HCT116 (cell line): Measurements from ENCODE around the gene MOCS1. TPM values are rescaled to one million over a fixed set of nuclear protein-coding genes. Genes with fewer than 3 reads are reported as not detected.

Source experiments
- ATAC-seq: fragments of 200-7000 bp; cut with Tn5 transposase; 2 replicates; pipeline ENCODE4 v1.9.1; 2020; ENCODE audit warnings: mild to moderate bottlenecking, moderate library complexity
- BruUV-seq: library from RNA; stranded (reverse); fragments of 400-500 nt; replicated peaks from 2 replicates; lab custom pipeline; 2021; lab: Mats Ljungman, UMichigan
- CTCF ChIA-PET: fragments of 300-600 bp; sonication (Branson Sonifier 250); formaldehyde crosslinking; loops from one replicate; lab custom pipeline; 2021; ENCODE audit warnings: antibody characterized with exemption; lab: Charles Lee
- POLR2A ChIA-PET: fragments of 300-600, 350-600 bp; sonication (Branson Sonifier 250); formaldehyde crosslinking; loops from one replicate; lab custom pipeline; 2021; ENCODE audit warnings: antibody characterized with exemption; lab: Charles Lee
- RAD21 ChIA-PET, 2 experiments: fragments of 300-600 bp; sonication (Branson Sonifier 250); formaldehyde crosslinking; loops; one replicate each; lab custom pipeline; 2023; ENCODE audit warnings: low total read pairs in 2 of 2; ENCODE audit not compliant: uncharacterized antibody in 2 of 2, unreplicated experiment in 2 of 2, low non-redundant PET in 1 of 2; lab: Charles Lee
- DNase-seq: peaks from one replicate; pipeline ENCODE4 v3.0.0-alpha.2; 2010; ENCODE audit warnings: low read depth, low spot score
- H2AFZ ChIP-seq: fragments of 200-600 bp; shearing (Covaris generic), sonication (generic); 2 replicates; pipeline ENCODE4 v1.6.1; 2017; ENCODE audit warnings: low read depth, mixed run types, mixed read lengths, antibody characterized with exemption, low read length; ENCODE audit not compliant: poor library complexity, severe bottlenecking
- H3K27ac ChIP-seq: 2 replicates; pipeline ENCODE4 v1.5.1; 2012; ENCODE audit warnings: low read depth, low read length
- H3K27me3 ChIP-seq: fragments of 200-600 bp; sonication (generic); 2 replicates; pipeline ENCODE4 v1.6.1; 2016; ENCODE audit warnings: mixed run types, low read length, mixed read lengths; ENCODE audit not compliant: insufficient read depth
- H3K36me3 ChIP-seq, 2 experiments: fragments of 200-500 bp in 1 of 2; fragments of 200-600 bp in 1 of 2; sonication (Bioruptor generic) in 1 of 2; sonication (generic) in 1 of 2; 2 replicates each; pipeline versions ENCODE4 v1.5.1 to v1.6.1; 2014 to 2016; ENCODE audit warnings: low read length in 2 of 2, inconsistent platforms in 1 of 2, mixed read lengths in 1 of 2, mixed run types in 1 of 2; ENCODE audit not compliant: insufficient read depth in 2 of 2, control insufficient read depth in 1 of 2
- H3K4me1 ChIP-seq, 2 experiments: fragments of 200-600 bp in 1 of 2; sonication (generic) in 1 of 2; 2 replicates each; pipeline versions ENCODE4 v1.5.1 to v1.6.1; 2012 to 2017; ENCODE audit warnings: low read length in 2 of 2, inconsistent platforms in 1 of 2, mild to moderate bottlenecking in 1 of 2, mixed read lengths in 1 of 2, mixed run types in 1 of 2, moderate library complexity in 1 of 2; ENCODE audit not compliant: insufficient read depth in 2 of 2, control insufficient read depth in 1 of 2
- H3K4me2 ChIP-seq: fragments of 200-600 bp; sonication (generic); 2 replicates; pipeline ENCODE4 v1.6.1; 2017; ENCODE audit warnings: mixed run types, low read length, mixed read lengths
- H3K4me3 ChIP-seq, 2 experiments: fragments of 200-600 bp in 1 of 2; sonication (generic) in 1 of 2; replicated peaks in 1 of 2; 2 replicates each; pipeline ENCODE4 v1.5.1; 2011 to 2016; ENCODE audit warnings: low read length in 2 of 2, control low read depth in 1 of 2, low read depth in 1 of 2, mild to moderate bottlenecking in 1 of 2, mixed read lengths in 1 of 2, mixed run types in 1 of 2
- H3K79me2 ChIP-seq: fragments of 200-600 bp; sonication (generic); 2 replicates; pipeline ENCODE4 v1.6.1; 2017; ENCODE audit warnings: mild to moderate bottlenecking, mixed run types, low read length, moderate library complexity, mixed read lengths; ENCODE audit not compliant: insufficient read depth
- H3K9ac ChIP-seq: fragments of 200-600 bp; sonication (generic); 2 replicates; pipeline ENCODE4 v1.6.1; 2016; ENCODE audit warnings: low read length, mixed read lengths
- H3K9me2 ChIP-seq: fragments of 200-600 bp; sonication (generic), shearing (Covaris generic); 2 replicates; pipeline ENCODE4 v1.6.1; 2017; ENCODE audit warnings: mixed run types, mild to moderate bottlenecking, moderate library complexity; ENCODE audit not compliant: insufficient read depth
- H3K9me3 ChIP-seq, 2 experiments: fragments of 200-500 bp in 1 of 2; fragments of 200-600 bp in 1 of 2; sonication (Bioruptor generic) in 1 of 2; sonication (generic) in 1 of 2; 2 replicates each; pipeline ENCODE4 v1.6.1; 2014 to 2017; ENCODE audit warnings: low read length in 2 of 2, mixed read lengths in 2 of 2, inconsistent platforms in 1 of 2, low read depth in 1 of 2, mild to moderate bottlenecking in 1 of 2, mixed run types in 1 of 2, moderate library complexity in 1 of 2; ENCODE audit not compliant: control insufficient read depth in 1 of 2, insufficient read depth in 1 of 2
- H4K20me1 ChIP-seq: fragments of 200-600 bp; sonication (generic), shearing (Covaris generic); 2 replicates; pipeline ENCODE4 v1.6.1; 2017; ENCODE audit warnings: mixed run types, mild to moderate bottlenecking, moderate library complexity; ENCODE audit not compliant: insufficient read depth
- CBX3 ChIP-seq: IDR thresholded peaks from 2 replicates; pipeline ENCODE4 v1.6.1; 2012; ENCODE audit warnings: low read depth
- CEBPB ChIP-seq: IDR thresholded peaks from 2 replicates; pipeline ENCODE4 v1.6.1; 2012; ENCODE audit warnings: low read depth
- EZH2phosphoT487 ChIP-seq: fragments of 200-600 bp; IDR thresholded peaks from 2 replicates; pipeline ENCODE4 v1.6.1; 2018; ENCODE audit warnings: antibody characterized with exemption, borderline replicate concordance
- POLR2A ChIP-seq: IDR thresholded peaks from 2 replicates; pipeline ENCODE4 v1.7.0; 2011; ENCODE audit warnings: borderline replicate concordance; ENCODE audit not compliant: insufficient read depth, insufficient read length; ENCODE audit errors: extremely low read depth
- POLR2AphosphoS5 ChIP-seq: IDR thresholded peaks from 2 replicates; pipeline ENCODE4 v1.6.1; 2011; ENCODE audit warnings: mild to moderate bottlenecking, low read depth, low read length, moderate library complexity
- SP1 ChIP-seq: IDR thresholded peaks from 2 replicates; pipeline ENCODE4 v1.6.1; 2012; ENCODE audit warnings: low read depth
- TCF7L2 ChIP-seq: IDR thresholded peaks from 2 replicates; pipeline ENCODE4 v1.7.0; 2011; ENCODE audit warnings: borderline replicate concordance, inconsistent platforms; ENCODE audit not compliant: insufficient read depth, insufficient read length; ENCODE audit errors: extremely low read depth
- YY1 ChIP-seq: IDR thresholded peaks from 2 replicates; pipeline ENCODE4 v1.6.1; 2011; ENCODE audit warnings: low read length, low read depth, moderate library complexity, mild to moderate bottlenecking; ENCODE audit not compliant: insufficient replicate concordance; ENCODE audit errors: extremely low read depth
- ZFX ChIP-seq: fragments of 450-650 bp; IDR thresholded peaks from 2 replicates; pipeline ENCODE4 v1.6.1; 2017
- intact Hi-C: fragments of 100-400 bp; cut with micrococcal nuclease; formaldehyde crosslinking; loops from 2 replicates; pipeline ENCODE4 v1.10.0; 2022
- total RNA-seq: library from RNA; stranded (reverse); gene quantifications from one replicate; pipeline ENCODE4 v1.2.1, GENCODE V29; 2021; ENCODE audit not compliant: unreplicated experiment
- TF ChIP-seq, protein P1 (sequence below), 3 experiments: fragments of 200-600 bp in 1 of 3; sonication (generic) in 1 of 3; IDR thresholded peaks in 2 of 3; conservative IDR thresholded peaks in 1 of 3; 2 replicates each; pipeline ENCODE4 v1.5.1; 2012 to 2017; ENCODE audit warnings: low read depth in 2 of 3, low read length in 2 of 3, antibody characterized with exemption in 1 of 3, borderline replicate concordance in 1 of 3, control low read depth in 1 of 3, mild to moderate bottlenecking in 1 of 3, mixed read lengths in 1 of 3, mixed run types in 1 of 3, moderate library complexity in 1 of 3; ENCODE audit not compliant: insufficient read depth in 1 of 3
- TF ChIP-seq, protein P2 (sequence below): IDR thresholded peaks from 2 replicates; pipeline ENCODE4 v1.6.1; 2012

The MOCS1 gene
- total RNA-seq, 1 experiment from 2014 or later = 9.3 TPM

- Histone ChIP-seq H3K4me1 (no peaks in the 10 kb centered on the region), H3K79me2 (no peaks in the 10 kb centered on the region), H2AFZ (no peak overlapping the region), H3K27me3 (no peaks in the 10 kb centered on the region), H3K27ac (no peak overlapping the region), H3K9me2 (no peaks in the 10 kb centered on the region), H3K36me3 (no peaks in the 10 kb centered on the region; a peak in 1 of 4 replicates), H3K9ac (no peak overlapping the region), H3K4me3 (no peak overlapping the region), H3K4me2 (no peak overlapping the region), H3K9me3 (no peaks in the 10 kb centered on the region), H4K20me1 (no peaks in the 10 kb centered on the region)
- TF ChIP-seq, protein P1, sequence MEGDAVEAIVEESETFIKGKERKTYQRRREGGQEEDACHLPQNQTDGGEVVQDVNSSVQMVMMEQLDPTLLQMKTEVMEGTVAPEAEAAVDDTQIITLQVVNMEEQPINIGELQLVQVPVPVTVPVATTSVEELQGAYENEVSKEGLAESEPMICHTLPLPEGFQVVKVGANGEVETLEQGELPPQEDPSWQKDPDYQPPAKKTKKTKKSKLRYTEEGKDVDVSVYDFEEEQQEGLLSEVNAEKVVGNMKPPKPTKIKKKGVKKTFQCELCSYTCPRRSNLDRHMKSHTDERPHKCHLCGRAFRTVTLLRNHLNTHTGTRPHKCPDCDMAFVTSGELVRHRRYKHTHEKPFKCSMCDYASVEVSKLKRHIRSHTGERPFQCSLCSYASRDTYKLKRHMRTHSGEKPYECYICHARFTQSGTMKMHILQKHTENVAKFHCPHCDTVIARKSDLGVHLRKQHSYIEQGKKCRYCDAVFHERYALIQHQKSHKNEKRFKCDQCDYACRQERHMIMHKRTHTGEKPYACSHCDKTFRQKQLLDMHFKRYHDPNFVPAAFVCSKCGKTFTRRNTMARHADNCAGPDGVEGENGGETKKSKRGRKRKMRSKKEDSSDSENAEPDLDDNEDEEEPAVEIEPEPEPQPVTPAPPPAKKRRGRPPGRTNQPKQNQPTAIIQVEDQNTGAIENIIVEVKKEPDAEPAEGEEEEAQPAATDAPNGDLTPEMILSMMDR (IDR thresholded peaks at IDR 0.05 in 2 of 3, conservative IDR thresholded peaks at IDR 0.05 in 1 of 3; ENCODE audit: borderline replicate concordance in 1 of 3, insufficient read depth in 1 of 3, low read depth in 2 of 3, low read length in 2 of 3) = no peak
- TF ChIP-seq, protein P2, sequence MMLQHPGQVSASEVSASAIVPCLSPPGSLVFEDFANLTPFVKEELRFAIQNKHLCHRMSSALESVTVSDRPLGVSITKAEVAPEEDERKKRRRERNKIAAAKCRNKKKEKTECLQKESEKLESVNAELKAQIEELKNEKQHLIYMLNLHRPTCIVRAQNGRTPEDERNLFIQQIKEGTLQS = no peak
- TF ChIP-seq POLR2A (no peak), EZH2phosphoT487 (no peak), SP1 (no peak), TCF7L2 (no peak), ZFX (no peak), CEBPB (no peak), CBX3 (no peak), YY1 (no peak), POLR2AphosphoS5 (no peak)
- ChIA-PET RAD21 (no interaction called here), CTCF (no interaction called here), POLR2A (no interaction called here)
- BruUV-seq = no TSS peak
- ATAC-seq (no peak), DNase-seq (no peak)
- intact Hi-C loops = no loop called here
These were observed 20.0 kb downstream of the MOCS1 start for GRCh38 chr6:39914239-39914638.
